Astrocyte (in vitro differentiated cells and primary cell): Measurements from ENCODE around the gene PPP2CA. TPM values are rescaled to one million over a fixed set of nuclear protein-coding genes. Genes with fewer than 3 reads are reported as not detected.

ENCODE experiments used
- DNase-seq: peaks from one replicate; pipeline ENCODE4 v3.0.0-alpha.2; 2010; ENCODE audit warnings: low read depth
- FAIRE-seq: peaks from 2 replicates; lab custom pipeline; 2011; peaks lifted over from hg19 to GRCh38; lab: Jason Lieb, UNC
- H2AFZ ChIP-seq: 2 replicates; pipeline ENCODE4 v1.6.0; 2012; ENCODE audit warnings: low read depth, low read length, inconsistent platforms
- H3K27ac ChIP-seq: 2 replicates; pipeline ENCODE4 v1.5.1; 2011; ENCODE audit warnings: low read depth, low read length, inconsistent platforms
- H3K27me3 ChIP-seq: 2 replicates; pipeline ENCODE4 v1.6.0; 2011; ENCODE audit warnings: low read length, inconsistent platforms; ENCODE audit not compliant: insufficient read depth
- H3K36me3 ChIP-seq: 2 replicates; pipeline ENCODE4 v1.5.1; 2011; ENCODE audit warnings: low read length, inconsistent platforms; ENCODE audit not compliant: insufficient read depth
- H3K4me1 ChIP-seq: 2 replicates; pipeline ENCODE4 v1.5.1; 2011; ENCODE audit warnings: low read length, inconsistent platforms; ENCODE audit not compliant: insufficient read depth
- H3K4me2 ChIP-seq: 2 replicates; pipeline ENCODE4 v1.6.0; 2012; ENCODE audit warnings: low read length, inconsistent platforms
- H3K4me3 ChIP-seq: 2 replicates; pipeline ENCODE4 v1.5.1; 2011; ENCODE audit warnings: low read depth, mild to moderate bottlenecking, low read length, inconsistent platforms; ENCODE audit not compliant: insufficient read depth
- H3K79me2 ChIP-seq: 2 replicates; pipeline ENCODE4 v1.6.0; 2012; ENCODE audit warnings: mild to moderate bottlenecking, low read length, inconsistent platforms; ENCODE audit not compliant: insufficient read depth
- H3K9ac ChIP-seq: 2 replicates; pipeline ENCODE4 v1.6.0; 2012; ENCODE audit warnings: mild to moderate bottlenecking, low read length, inconsistent platforms
- H3K9me3 ChIP-seq: 2 replicates; pipeline ENCODE4 v1.5.1; 2012; ENCODE audit warnings: low read depth, mild to moderate bottlenecking, low read length, inconsistent platforms; ENCODE audit not compliant: insufficient read depth
- H4K20me1 ChIP-seq: 2 replicates; pipeline ENCODE4 v1.6.0; 2012; ENCODE audit warnings: low read length, inconsistent platforms; ENCODE audit not compliant: insufficient read depth
- H3K27ac Mint-ChIP-seq: one replicate; pipeline ENCODE4 v1.8.0; 2021; ENCODE audit warnings: mild to moderate bottlenecking, mixed read lengths; ENCODE audit not compliant: unreplicated experiment
- H3K27me3 Mint-ChIP-seq: one replicate; pipeline ENCODE4 v1.8.0; 2021; ENCODE audit warnings: low read depth, mixed read lengths; ENCODE audit not compliant: unreplicated experiment
- H3K36me3 Mint-ChIP-seq: one replicate; pipeline ENCODE4 v1.8.0; 2021; ENCODE audit warnings: low read depth, mixed read lengths; ENCODE audit not compliant: unreplicated experiment
- H3K4me1 Mint-ChIP-seq: one replicate; pipeline ENCODE4 v1.8.0; 2021; ENCODE audit warnings: low read depth, mixed read lengths; ENCODE audit not compliant: unreplicated experiment
- H3K4me3 Mint-ChIP-seq: one replicate; pipeline ENCODE4 v1.8.0; 2021; ENCODE audit warnings: mild to moderate bottlenecking, moderate library complexity, mixed read lengths; ENCODE audit not compliant: unreplicated experiment
- H3K9me3 Mint-ChIP-seq: one replicate; pipeline ENCODE4 v1.8.0; 2021; ENCODE audit warnings: mild to moderate bottlenecking, mixed read lengths; ENCODE audit not compliant: unreplicated experiment
- CTCF ChIP-seq: IDR thresholded peaks from 2 replicates; pipeline ENCODE4 v1.5.1; 2011; ENCODE audit warnings: low read depth, mild to moderate bottlenecking, inconsistent platforms, low read length, moderate library complexity; ENCODE audit not compliant: insufficient read depth
- EZH2 ChIP-seq: IDR thresholded peaks from 2 replicates; pipeline ENCODE4 v1.6.1; 2012; ENCODE audit warnings: mild to moderate bottlenecking, low read length, inconsistent platforms; ENCODE audit not compliant: insufficient read depth
- total RNA-seq: library from RNA; stranded (reverse); gene quantifications from 2 replicates; pipeline ENCODE4 v1.2.1, GENCODE V29; 2021

PPP2CA gene
- total RNA-seq, 1 donor from 2014 or later = 180 TPM

GRCh38 chr5:134207696-134208095 lies 18.2 kb downstream of the PPP2CA start:
- Histone ChIP-seq H3K9me3 (no peaks in the 10 kb centered on the region), H3K27ac (no peak overlapping the region), H3K36me3 (peaks cover 17% of the 10 kb centered on the region), H3K4me3 (no peak overlapping the region), H4K20me1 (peaks cover 98% of the 10 kb centered on the region), H3K27me3 (no peaks in the 10 kb centered on the region), H3K4me2 (no peak overlapping the region), H3K9ac (no peak overlapping the region), H3K4me1 (no peaks in the 10 kb centered on the region), H2AFZ (no peak overlapping the region), H3K79me2 (peaks cover 100% of the 10 kb centered on the region)
- peaks cover 3% of the 10 kb centered on the region for H3K4me1 Mint-ChIP-seq
- H3K27ac Mint-ChIP-seq = no peak overlapping the region
- TF ChIP-seq EZH2 = no peak
- TF ChIP-seq CTCF = no peak
- DNase-seq (no peak), FAIRE-seq (no peak)
- H3K4me3 Mint-ChIP-seq = no peak overlapping the region
- no peaks in the 10 kb centered on the region for H3K9me3 Mint-ChIP-seq
- peaks cover 9% of the 10 kb centered on the region for H3K36me3 Mint-ChIP-seq
- no peaks in the 10 kb centered on the region for H3K27me3 Mint-ChIP-seq

- Mint-ChIP-seq H3K4me3 (no peak overlapping the region), H3K27me3 (no peaks in the 10 kb centered on the region), H3K27ac (no peak overlapping the region), H3K36me3 (peaks cover 6% of the 10 kb centered on the region), H3K4me1 (peaks cover 3% of the 10 kb centered on the region), H3K9me3 (no peaks in the 10 kb centered on the region)
- FAIRE-seq (no peak), DNase-seq (no peak)
- no peaks in the 10 kb centered on the region for H3K4me1 ChIP-seq
- no peaks in the 10 kb centered on the region for H3K27me3 ChIP-seq
- H3K36me3 ChIP-seq = peaks cover 24% of the 10 kb centered on the region
- TF ChIP-seq CTCF = no peak
- no peak for TF ChIP-seq EZH2
- no peak overlapping the region for H3K27ac ChIP-seq
- H3K9ac ChIP-seq = no peak overlapping the region
- no peak overlapping the region for H3K4me3 ChIP-seq
- H4K20me1 ChIP-seq = peaks cover 98% of the 10 kb centered on the region
- no peaks in the 10 kb centered on the region for H3K9me3 ChIP-seq
- no peak overlapping the region for H3K4me2 ChIP-seq
- no peak overlapping the region for H2AFZ ChIP-seq
- peaks cover 100% of the 10 kb centered on the region for H3K79me2 ChIP-seq
These were observed 19.2 kb downstream of the PPP2CA start for GRCh38 chr5:134206627-134207160.

- DNase-seq (no peak), FAIRE-seq (no peak)
- TF ChIP-seq CTCF (no peak), EZH2 (no peak)
- Histone ChIP-seq H3K36me3 (peaks cover 45% of the 10 kb centered on the region), H3K27me3 (no peaks in the 10 kb centered on the region), H3K4me1 (no peaks in the 10 kb centered on the region), H3K9ac (no peak overlapping the region), H3K4me3 (no peak overlapping the region), H2AFZ (no peak overlapping the region), H3K4me2 (no peak overlapping the region), H3K27ac (no peak overlapping the region), H3K79me2 (peaks cover 99% of the 10 kb centered on the region), H3K9me3 (no peaks in the 10 kb centered on the region), H4K20me1 (peaks cover 96% of the 10 kb centered on the region)
- Mint-ChIP-seq H3K36me3 (peaks cover 10% of the 10 kb centered on the region), H3K4me3 (no peak overlapping the region), H3K9me3 (no peaks in the 10 kb centered on the region), H3K27ac (peak overlapping the region; percentile 13), H3K4me1 (peaks cover 3% of the 10 kb centered on the region), H3K27me3 (no peaks in the 10 kb centered on the region)
These were observed 21.3 kb downstream of the PPP2CA start for GRCh38 chr5:134204575-134204974.
